RWPE1 (cell line): ENCODE results near the gene BRD4.

Experiments
- CTCF ChIA-PET: fragments of 350-600 bp; sonication (Branson Sonifier 250); formaldehyde crosslinking; extraction: SDS; loops from one replicate; lab custom pipeline; 2021; lab: Yijun Ruan, JAX
- POLR2A ChIA-PET: fragments of 400-600 bp; formaldehyde crosslinking; extraction: SDS; loops from one replicate; lab custom pipeline; 2020; ENCODE audit warnings: antibody characterized with exemption; ENCODE audit not compliant: low non-redundant PET; lab: Yijun Ruan, JAX
- DNase-seq: peaks from one replicate; pipeline ENCODE4 v3.0.0; 2012; ENCODE audit warnings: low spot score
- H3K27ac ChIP-seq: fragments of 450-650 bp; 2 replicates; pipeline ENCODE4 v1.5.1; 2017
- CTCF ChIP-seq: fragments of 450-650 bp; conservative IDR thresholded peaks from 2 replicates; pipeline ENCODE4 v1.5.1; 2017; ENCODE audit warnings: low read depth, mild to moderate bottlenecking

BRD4 gene

GRCh38 chr19:15268928-15269253, 63.4 kb downstream of the BRD4 start:
- DNase-seq, result no peak
- POLR2A ChIA-PET, result no interaction called here
- H3K27ac ChIP-seq, result peak overlapping the region; percentile 90
- no peak for TF ChIP-seq CTCF
- CTCF ChIA-PET, result no interaction called here

DNA sequence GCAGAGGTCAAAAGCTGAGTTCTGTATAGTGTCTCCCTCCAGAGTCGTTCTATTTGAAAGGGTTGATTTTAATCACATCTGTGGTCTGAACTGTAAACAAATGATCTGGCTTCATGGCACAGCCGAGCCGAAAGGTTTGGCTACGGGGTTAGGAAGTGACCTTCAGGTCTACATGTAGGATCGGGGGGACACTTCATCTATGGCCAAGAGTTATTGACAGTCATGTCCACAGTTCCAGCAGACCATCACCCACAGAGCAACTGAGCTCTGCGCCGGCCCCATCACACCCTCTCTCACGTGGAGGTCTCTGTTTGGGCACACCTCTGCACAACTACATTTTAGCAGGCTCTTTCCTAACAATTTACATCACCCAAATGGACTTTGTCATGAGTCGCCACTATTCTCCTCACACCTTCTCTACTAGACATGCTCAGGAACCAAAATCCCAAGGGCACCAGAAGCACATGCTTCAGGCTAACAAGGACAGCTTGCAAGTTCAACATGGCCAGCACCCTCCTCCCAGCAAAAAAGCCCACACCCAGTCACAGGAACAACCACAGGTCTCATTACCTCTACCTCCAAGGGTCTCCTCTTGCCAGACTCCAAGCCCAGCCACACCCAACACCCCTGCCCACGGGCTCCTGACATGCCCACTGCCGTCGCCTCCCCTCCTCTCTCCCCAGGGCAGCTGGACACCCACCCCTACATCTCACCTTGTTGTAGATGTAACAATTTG, 64.0 kb downstream of the BRD4 start:
- TF ChIP-seq CTCF, result no peak
- H3K27ac ChIP-seq, result peak overlapping the region; percentile 90
- ChIA-PET POLR2A (no interaction called here), CTCF (interaction anchor here (0.9 kb wide), 1 partner anchor 91 kb away, joined by 4 read pairs; no protein-coding TSS in a partner anchor)
- no peak for DNase-seq

- ChIA-PET CTCF (interaction anchor here (0.5 kb wide), 1 partner anchor 123 kb away, joined by 3 read pairs; no protein-coding TSS in a partner anchor), POLR2A (no interaction called here)
- TF ChIP-seq CTCF, result no peak
- DNase-seq, result no peak
- peak overlapping the region; percentile 90 for H3K27ac ChIP-seq
Measured at GRCh38 chr19:15266683-15267082, 65.7 kb downstream of the BRD4 start.

DNA sequence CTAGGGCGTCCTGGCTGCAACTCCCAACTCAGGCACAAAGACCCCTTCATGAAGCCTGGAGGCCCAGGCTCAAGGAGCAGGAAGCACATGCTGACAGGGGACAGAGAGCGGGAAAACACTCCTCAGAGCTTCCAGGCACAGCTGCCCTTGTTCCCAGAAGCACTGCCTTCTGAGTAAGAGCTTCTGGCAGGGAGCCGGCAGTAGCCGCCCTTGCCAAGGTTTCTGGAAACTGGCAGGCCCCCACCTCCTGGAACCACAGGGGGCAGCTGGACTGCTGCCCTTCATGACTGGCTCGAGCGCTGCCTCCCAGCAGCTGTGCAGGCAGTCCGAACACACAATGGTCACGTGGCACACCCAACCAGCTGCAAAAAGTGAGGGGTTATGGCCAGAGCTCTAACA, 66.5 kb downstream of the BRD4 start:
- ChIA-PET POLR2A (no interaction called here), CTCF (interaction anchor here (0.6 kb wide), 1 partner anchor 290 kb away, joined by 7 read pairs; no protein-coding TSS in a partner anchor)
- peak overlapping the region; percentile 90 for H3K27ac ChIP-seq
- DNase-seq, result peak; percentile 62
- TF ChIP-seq CTCF, result no peak

- TF ChIP-seq CTCF, result no peak
- ChIA-PET POLR2A (no interaction called here), CTCF (interaction anchor here (0.6 kb wide), 1 partner anchor 290 kb away, joined by 7 read pairs; no protein-coding TSS in a partner anchor)
- peak overlapping the region; percentile 90 for H3K27ac ChIP-seq
- no peak for DNase-seq
Measured at GRCh38 chr19:15265214-15265849, 67.0 kb downstream of the BRD4 start.

GRCh38 chr19:15264933-15265206, 67.5 kb downstream of the BRD4 start:
- POLR2A ChIA-PET, result no interaction called here
- TF ChIP-seq CTCF, result no peak
- peak overlapping the region; percentile 90 for H3K27ac ChIP-seq

More at GRCh38 chr19:15264933-15265206, 67.5 kb downstream of the BRD4 start:
- CTCF ChIA-PET, result interaction anchor here (0.6 kb wide), 1 partner anchor 698 kb away, joined by 5 read pairs; no protein-coding TSS in a partner anchor
- DNase-seq, result no peak
